DOHH2 (cell line): ENCODE measurements around the gene ST6GALNAC5.

Source experiments
- CTCF ChIP-seq: fragments of 200-600 bp; sonication (generic); IDR thresholded peaks from one replicate; pipeline ENCODE4 v1.5.1; 2014; ENCODE audit warnings: antibody characterized with exemption, mild to moderate bottlenecking, low read depth, low read length; ENCODE audit not compliant: poor library complexity, severe bottlenecking
- EZH2phosphoT487 ChIP-seq: fragments of 200-600 bp; sonication (generic); IDR thresholded peaks from 2 replicates; pipeline ENCODE4 v1.6.1; 2017; ENCODE audit warnings: borderline replicate concordance, mild to moderate bottlenecking, antibody characterized with exemption, low read length, moderate library complexity, mixed read lengths

GRCh38 chr1:76929136-76929535, 61.9 kb downstream of the ST6GALNAC5 start:
- TF ChIP-seq CTCF (no peak), EZH2phosphoT487 (no peak)
